HEK293 (cell line): Measurements from ENCODE around the gene SENP8.

ENCODE experiments used
- INSM2 ChIP-seq: fragments of 450-650 bp; formaldehyde crosslinking; IDR thresholded peaks from 2 replicates; pipeline ENCODE4 v1.5.1; 2016; ENCODE audit warnings: missing biosample characterization, missing genetic modification characterization
- KLF7 ChIP-seq: fragments of 450-650 bp; formaldehyde crosslinking; IDR thresholded peaks from 2 replicates; pipeline ENCODE4 v1.5.1; 2016; ENCODE audit warnings: missing biosample characterization, missing genetic modification characterization, borderline replicate concordance
- SP7 ChIP-seq: fragments of 450-650 bp; formaldehyde crosslinking; IDR thresholded peaks from 2 replicates; pipeline ENCODE4 v1.5.1; 2016; ENCODE audit warnings: missing biosample characterization, missing genetic modification characterization
- TCF7L2 ChIP-seq: IDR thresholded peaks from 2 replicates; pipeline ENCODE4 v1.6.1; 2011; ENCODE audit warnings: low read depth, mild to moderate bottlenecking, inconsistent platforms, low read length, moderate library complexity, borderline replicate concordance
- ZBTB17 ChIP-seq: fragments of 450-650 bp; formaldehyde crosslinking; IDR thresholded peaks from 2 replicates; pipeline ENCODE4 v1.5.1; 2016; ENCODE audit warnings: missing biosample characterization, missing genetic modification characterization
- ZBTB20 ChIP-seq: fragments of 450-650 bp; formaldehyde crosslinking; IDR thresholded peaks from 2 replicates; pipeline ENCODE4 v1.5.1; 2016; ENCODE audit warnings: missing biosample characterization, missing genetic modification characterization
- ZFHX2 ChIP-seq: fragments of 450-650 bp; formaldehyde crosslinking; conservative IDR thresholded peaks from 2 replicates; pipeline ENCODE4 v1.5.1; 2016; ENCODE audit warnings: missing biosample characterization, missing genetic modification characterization
- ZFP37 ChIP-seq: fragments of 450-650 bp; formaldehyde crosslinking; IDR thresholded peaks from 2 replicates; pipeline ENCODE4 v1.5.1; 2016; ENCODE audit warnings: missing biosample characterization, missing genetic modification characterization
- ZIC2 ChIP-seq: fragments of 450-650 bp; formaldehyde crosslinking; IDR thresholded peaks from 2 replicates; pipeline ENCODE4 v1.5.1; 2016; ENCODE audit warnings: missing biosample characterization, missing genetic modification characterization
- ZNF221 ChIP-seq: fragments of 450-650 bp; formaldehyde crosslinking; IDR thresholded peaks from 2 replicates; pipeline ENCODE4 v1.5.1; 2017; ENCODE audit warnings: missing biosample characterization, missing genetic modification characterization, borderline replicate concordance
- ZNF24 ChIP-seq: fragments of 450-650 bp; formaldehyde crosslinking; IDR thresholded peaks from 2 replicates; pipeline ENCODE4 v1.5.1; 2016; ENCODE audit warnings: missing biosample characterization, missing genetic modification characterization
- ZNF335 ChIP-seq: fragments of 450-650 bp; formaldehyde crosslinking; conservative IDR thresholded peaks from 2 replicates; pipeline ENCODE4 v1.5.1; 2016; ENCODE audit warnings: missing biosample characterization, missing genetic modification characterization
- ZNF362 ChIP-seq: fragments of 450-650 bp; formaldehyde crosslinking; IDR thresholded peaks from 2 replicates; pipeline ENCODE4 v1.5.1; 2016; ENCODE audit warnings: missing biosample characterization, missing genetic modification characterization
- ZNF394 ChIP-seq: fragments of 450-650 bp; formaldehyde crosslinking; IDR thresholded peaks from 2 replicates; pipeline ENCODE4 v1.5.1; 2016; ENCODE audit warnings: missing biosample characterization, missing genetic modification characterization, mild to moderate bottlenecking, moderate library complexity, borderline replicate concordance
- ZNF501 ChIP-seq: fragments of 450-650 bp; formaldehyde crosslinking; IDR thresholded peaks from 2 replicates; pipeline ENCODE4 v1.5.1; 2016; ENCODE audit warnings: missing biosample characterization, missing genetic modification characterization
- ZNF510 ChIP-seq: fragments of 450-650 bp; formaldehyde crosslinking; IDR thresholded peaks from 2 replicates; pipeline ENCODE4 v1.5.1; 2018; ENCODE audit warnings: mild to moderate bottlenecking, missing genetic modification characterization, missing biosample characterization; ENCODE audit not compliant: insufficient replicate concordance
- ZNF513 ChIP-seq: fragments of 450-650 bp; IDR thresholded peaks from 2 replicates; pipeline ENCODE4 v1.5.1; 2018; ENCODE audit warnings: missing biosample characterization, missing genetic modification characterization
- ZNF529 ChIP-seq: fragments of 450-650 bp; formaldehyde crosslinking; IDR thresholded peaks from 2 replicates; pipeline ENCODE4 v1.5.1; 2017; ENCODE audit warnings: missing genetic modification characterization, missing biosample characterization; ENCODE audit not compliant: insufficient replicate concordance
- ZNF548 ChIP-seq: fragments of 450-650 bp; formaldehyde crosslinking; IDR thresholded peaks from 2 replicates; pipeline ENCODE4 v1.5.1; 2016; ENCODE audit warnings: missing biosample characterization, missing genetic modification characterization
- ZNF555 ChIP-seq: fragments of 450-650 bp; formaldehyde crosslinking; conservative IDR thresholded peaks from 2 replicates; pipeline ENCODE4 v1.5.1; 2017; ENCODE audit warnings: missing biosample characterization, mild to moderate bottlenecking, missing genetic modification characterization, inconsistent platforms
- ZNF560 ChIP-seq: fragments of 450-650 bp; formaldehyde crosslinking; IDR thresholded peaks from 2 replicates; pipeline ENCODE4 v1.5.1; 2017; ENCODE audit warnings: missing biosample characterization, missing genetic modification characterization, borderline replicate concordance
- ZNF645 ChIP-seq: fragments of 450-650 bp; formaldehyde crosslinking; IDR thresholded peaks from 2 replicates; pipeline ENCODE4; 2016; ENCODE audit warnings: missing biosample characterization, missing genetic modification characterization
- ZNF660 ChIP-seq: fragments of 450-650 bp; IDR thresholded peaks from 2 replicates; pipeline ENCODE4 v1.5.1; 2018; ENCODE audit warnings: missing biosample characterization, mild to moderate bottlenecking, missing genetic modification characterization
- TF ChIP-seq, protein P1 (sequence below): fragments of 450-650 bp; formaldehyde crosslinking; IDR thresholded peaks from 2 replicates; pipeline ENCODE4 v1.5.1; 2016; ENCODE audit warnings: missing biosample characterization, missing genetic modification characterization
- TF ChIP-seq, protein P2 (sequence below): fragments of 450-650 bp; formaldehyde crosslinking; IDR thresholded peaks from 2 replicates; pipeline ENCODE4 v1.5.1; 2016; ENCODE audit warnings: missing biosample characterization, missing genetic modification characterization
- TF ChIP-seq, protein P3 (sequence below): fragments of 450-650 bp; formaldehyde crosslinking; IDR thresholded peaks from 2 replicates; pipeline ENCODE4 v1.5.1; 2016; ENCODE audit warnings: missing biosample characterization, missing genetic modification characterization

SENP8 gene

GRCh38 chr15:72155635-72156616, 37.7 kb downstream of the SENP8 start (continued):
- TF ChIP-seq ZNF24 (tag by site-specific recombination) (0 out of 2 replicates have a peak, but pooled peaks have one; percentile 52), TCF7L2 (no peak), ZNF548 (no peak), ZNF221 (tag by site-specific recombination) (no peak), ZIC2 (tag by site-specific recombination) (no peak), ZBTB20 (tag by site-specific recombination) (peak; percentile 70), ZNF362 (tag by site-specific recombination) (no peak), SP7 (tag by site-specific recombination) (peak; percentile 49), ZNF335 (peak; percentile 64), ZNF660 (tag by site-specific recombination) (peak; percentile 94), KLF7 (tag by site-specific recombination) (no peak), ZNF513 (tag by site-specific recombination) (no peak), ZNF501 (peak; percentile 67; the same call in 1 of the 2 replicates), ZNF645 (tag by site-specific recombination) (no peak), ZBTB17 (peak; percentile 70), ZNF555 (tag by site-specific recombination) (no peak), ZNF510 (tag by site-specific recombination) (no peak), ZNF394 (peak; percentile 99), ZNF560 (tag by site-specific recombination) (no peak), ZFP37 (tag by site-specific recombination) (peak; percentile 93), INSM2 (tag by site-specific recombination) (0 out of 2 replicates have a peak, but pooled peaks have one; percentile 1), ZFHX2 (tag by site-specific recombination) (no peak), ZNF529 (tag by site-specific recombination) (no peak)
- TF ChIP-seq, protein P1, sequence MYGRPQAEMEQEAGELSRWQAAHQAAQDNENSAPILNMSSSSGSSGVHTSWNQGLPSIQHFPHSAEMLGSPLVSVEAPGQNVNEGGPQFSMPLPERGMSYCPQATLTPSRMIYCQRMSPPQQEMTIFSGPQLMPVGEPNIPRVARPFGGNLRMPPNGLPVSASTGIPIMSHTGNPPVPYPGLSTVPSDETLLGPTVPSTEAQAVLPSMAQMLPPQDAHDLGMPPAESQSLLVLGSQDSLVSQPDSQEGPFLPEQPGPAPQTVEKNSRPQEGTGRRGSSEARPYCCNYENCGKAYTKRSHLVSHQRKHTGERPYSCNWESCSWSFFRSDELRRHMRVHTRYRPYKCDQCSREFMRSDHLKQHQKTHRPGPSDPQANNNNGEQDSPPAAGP (tag by site-specific recombination), result 0 out of 2 replicates have a peak, but pooled peaks have one; percentile 29
- TF ChIP-seq, protein P2, sequence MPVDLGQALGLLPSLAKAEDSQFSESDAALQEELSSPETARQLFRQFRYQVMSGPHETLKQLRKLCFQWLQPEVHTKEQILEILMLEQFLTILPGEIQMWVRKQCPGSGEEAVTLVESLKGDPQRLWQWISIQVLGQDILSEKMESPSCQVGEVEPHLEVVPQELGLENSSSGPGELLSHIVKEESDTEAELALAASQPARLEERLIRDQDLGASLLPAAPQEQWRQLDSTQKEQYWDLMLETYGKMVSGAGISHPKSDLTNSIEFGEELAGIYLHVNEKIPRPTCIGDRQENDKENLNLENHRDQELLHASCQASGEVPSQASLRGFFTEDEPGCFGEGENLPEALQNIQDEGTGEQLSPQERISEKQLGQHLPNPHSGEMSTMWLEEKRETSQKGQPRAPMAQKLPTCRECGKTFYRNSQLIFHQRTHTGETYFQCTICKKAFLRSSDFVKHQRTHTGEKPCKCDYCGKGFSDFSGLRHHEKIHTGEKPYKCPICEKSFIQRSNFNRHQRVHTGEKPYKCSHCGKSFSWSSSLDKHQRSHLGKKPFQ (tag by site-specific recombination), result no peak
- TF ChIP-seq, protein P3, sequence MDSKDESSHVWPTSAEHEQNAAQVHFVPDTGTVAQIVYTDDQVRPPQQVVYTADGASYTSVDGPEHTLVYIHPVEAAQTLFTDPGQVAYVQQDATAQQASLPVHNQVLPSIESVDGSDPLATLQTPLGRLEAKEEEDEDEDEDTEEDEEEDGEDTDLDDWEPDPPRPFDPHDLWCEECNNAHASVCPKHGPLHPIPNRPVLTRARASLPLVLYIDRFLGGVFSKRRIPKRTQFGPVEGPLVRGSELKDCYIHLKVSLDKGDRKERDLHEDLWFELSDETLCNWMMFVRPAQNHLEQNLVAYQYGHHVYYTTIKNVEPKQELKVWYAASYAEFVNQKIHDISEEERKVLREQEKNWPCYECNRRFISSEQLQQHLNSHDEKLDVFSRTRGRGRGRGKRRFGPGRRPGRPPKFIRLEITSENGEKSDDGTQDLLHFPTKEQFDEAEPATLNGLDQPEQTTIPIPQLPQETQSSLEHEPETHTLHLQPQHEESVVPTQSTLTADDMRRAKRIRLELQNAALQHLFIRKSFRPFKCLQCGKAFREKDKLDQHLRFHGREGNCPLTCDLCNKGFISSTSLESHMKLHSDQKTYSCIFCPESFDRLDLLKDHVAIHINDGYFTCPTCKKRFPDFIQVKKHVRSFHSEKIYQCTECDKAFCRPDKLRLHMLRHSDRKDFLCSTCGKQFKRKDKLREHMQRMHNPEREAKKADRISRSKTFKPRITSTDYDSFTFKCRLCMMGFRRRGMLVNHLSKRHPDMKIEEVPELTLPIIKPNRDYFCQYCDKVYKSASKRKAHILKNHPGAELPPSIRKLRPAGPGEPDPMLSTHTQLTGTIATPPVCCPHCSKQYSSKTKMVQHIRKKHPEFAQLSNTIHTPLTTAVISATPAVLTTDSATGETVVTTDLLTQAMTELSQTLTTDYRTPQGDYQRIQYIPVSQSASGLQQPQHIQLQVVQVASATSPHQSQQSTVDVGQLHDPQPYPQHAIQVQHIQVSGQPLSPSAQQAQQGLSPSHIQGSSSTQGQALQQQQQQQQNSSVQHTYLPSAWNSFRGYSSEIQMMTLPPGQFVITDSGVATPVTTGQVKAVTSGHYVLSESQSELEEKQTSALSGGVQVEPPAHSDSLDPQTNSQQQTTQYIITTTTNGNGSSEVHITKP (tag by site-specific recombination), result 0 out of 2 replicates have a peak, but pooled peaks have one; percentile 11
